GM15510 (cell line): ENCODE data around the gene GIPC2.

Source experiments
- POLR2A ChIP-seq: IDR thresholded peaks from 3 replicates; pipeline ENCODE4 v1.6.1; 2011; ENCODE audit warnings: borderline replicate concordance; ENCODE audit not compliant: insufficient read length; ENCODE audit errors: extremely low read depth

Gene GIPC2

DNA sequence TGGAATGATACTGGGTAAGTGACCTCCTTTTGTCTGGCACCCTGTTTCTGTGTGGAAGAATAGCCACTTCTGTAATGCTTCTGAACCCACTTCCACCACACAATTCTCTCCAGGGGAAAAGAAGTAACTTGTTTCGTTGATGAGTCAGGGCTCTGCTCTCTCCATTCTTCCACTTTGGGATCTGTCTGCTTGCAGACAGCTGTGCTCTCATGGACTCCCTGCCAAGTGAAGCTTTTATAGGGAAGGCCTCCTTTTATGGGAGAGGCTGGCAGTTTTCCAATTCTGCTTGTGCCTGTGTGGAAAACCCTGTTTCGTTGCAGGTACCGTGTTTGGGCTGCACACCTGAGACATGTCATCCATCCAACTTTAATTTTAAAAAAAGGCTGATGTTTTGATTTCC is 130.7 kb downstream of the GIPC2 start:
- TF ChIP-seq POLR2A: no peak

DNA sequence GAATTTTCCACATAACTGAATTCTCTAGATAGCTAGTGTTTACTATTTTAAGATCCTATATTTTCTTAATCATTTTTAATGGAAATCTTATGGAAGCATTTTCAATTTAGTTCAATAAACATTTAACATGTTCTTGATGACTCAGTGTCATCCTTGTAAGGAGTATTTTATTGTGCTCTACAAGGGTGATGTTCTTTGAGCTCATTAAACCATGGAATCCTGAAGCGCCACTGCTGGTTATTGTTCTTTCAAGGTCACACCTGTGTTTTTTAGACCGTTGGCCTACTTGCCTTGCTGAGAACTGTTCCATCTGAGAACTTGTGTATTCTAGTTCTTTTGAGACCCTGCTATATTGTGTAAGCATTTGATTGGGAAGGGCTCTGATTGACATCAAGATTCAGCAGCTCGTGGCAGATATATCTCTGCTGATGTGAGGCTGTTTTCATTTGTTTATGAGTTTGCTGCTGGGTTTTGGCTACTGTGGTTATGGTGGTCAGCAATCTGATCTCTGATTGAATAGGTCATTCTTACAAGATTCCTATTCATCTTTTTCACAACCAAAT is 132.0 kb downstream of the GIPC2 start:
- TF ChIP-seq POLR2A: no peak

DNA sequence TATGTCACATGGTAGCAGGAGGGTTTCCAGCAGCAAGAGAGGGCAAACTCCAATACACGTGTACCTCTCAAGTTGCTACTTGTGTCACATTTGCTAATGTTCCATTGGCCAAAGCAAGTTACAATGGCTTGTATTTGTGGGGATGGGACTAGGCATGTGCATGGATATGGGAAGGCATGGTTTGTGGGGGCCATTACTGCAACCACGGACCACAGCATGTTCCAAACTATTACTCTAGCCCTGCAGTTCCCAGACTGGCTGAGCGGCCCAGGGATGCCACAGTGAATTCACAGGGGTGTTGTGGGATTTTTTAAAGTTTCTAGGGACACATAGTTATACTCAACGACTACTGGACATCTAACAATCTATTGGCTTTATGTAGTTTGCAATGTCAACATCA is 133.1 kb downstream of the GIPC2 start:
- no peak for TF ChIP-seq POLR2A

DNA sequence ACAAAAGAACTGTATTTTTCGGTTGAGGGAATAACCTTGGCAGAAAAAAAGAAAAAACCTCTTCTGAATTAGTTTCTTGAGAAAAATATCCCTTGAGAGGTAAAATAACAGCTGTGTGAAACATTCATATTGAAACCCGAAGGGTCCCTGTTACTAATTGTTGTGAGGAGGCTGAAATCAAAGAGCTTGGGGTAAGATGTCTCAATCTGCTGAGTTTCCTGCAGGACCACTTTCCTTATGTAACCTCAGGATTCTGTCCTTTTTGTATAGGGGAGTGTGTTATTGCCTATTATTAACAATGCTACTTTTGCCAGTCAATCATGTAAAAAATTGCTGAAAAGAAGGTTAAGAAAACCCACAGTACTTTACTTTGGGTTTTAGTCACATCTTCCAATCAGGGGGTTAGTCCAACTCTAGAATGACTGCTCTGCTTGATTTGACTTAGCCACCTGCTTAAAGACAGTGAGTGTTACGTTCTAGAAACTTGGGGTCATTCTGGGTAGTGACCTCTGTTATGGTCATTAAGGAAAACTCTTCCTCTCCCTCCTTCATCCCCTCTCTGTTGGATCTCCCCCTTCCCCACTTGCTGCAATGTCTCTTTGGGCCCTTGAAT is 138.8 kb downstream of the GIPC2 start:
- no peak for TF ChIP-seq POLR2A
